Activated CD8-positive, alpha-beta memory T cell treated with anti-CD3 and anti-CD28 coated beads, Interleukin-2, amount 10 ng/mL, durations not matched to agents 7 days and 5 days (primary cell): ENCODE data around the gene SLITRK1. TPM values are rescaled to one million over a fixed set of nuclear protein-coding genes. Genes with fewer than 3 reads are reported as not detected.

Experiments
- ATAC-seq: fragments of 150-1000 bp; cut with Tn5 transposase; one replicate; pipeline ENCODE4 v1.10.0; 2021; ENCODE audit warnings: moderate library complexity
- CTCF ChIA-PET: fragments of 350-600 bp; sonication (Branson Sonifier 250); formaldehyde crosslinking; loops from one replicate; lab custom pipeline; 2021; ENCODE audit warnings: antibody characterized with exemption; lab: Charles Lee
- DNase-seq: peaks from one replicate; pipeline ENCODE4 v3.0.0-alpha.2; 2020
- H3K27ac Mint-ChIP-seq: one replicate; pipeline ENCODE4 v1.8.0; 2021; ENCODE audit warnings: mild to moderate bottlenecking, mixed read lengths
- H3K27me3 Mint-ChIP-seq: one replicate; pipeline ENCODE4 v1.8.0; 2021; ENCODE audit warnings: mixed read lengths
- H3K36me3 Mint-ChIP-seq: one replicate; pipeline ENCODE4 v1.8.0; 2021; ENCODE audit warnings: mild to moderate bottlenecking, mixed read lengths
- H3K4me1 Mint-ChIP-seq: one replicate; pipeline ENCODE4 v1.8.0; 2021; ENCODE audit warnings: mixed read lengths
- H3K4me3 Mint-ChIP-seq: one replicate; pipeline ENCODE4 v1.8.0; 2021; ENCODE audit warnings: mild to moderate bottlenecking, moderate library complexity, mixed read lengths
- H3K9me3 Mint-ChIP-seq: one replicate; pipeline ENCODE4 v1.8.0; 2022; ENCODE audit warnings: low read depth, mixed read lengths
- total RNA-seq, 2 experiments: library from RNA; stranded (reverse); gene quantifications; one replicate each; pipeline ENCODE4 v1.2.3, GENCODE V29; 2021

SLITRK1 gene
- total RNA-seq, 2 experiments from 2014 or later, result not detected

GRCh38 chr13:83827338-83827737 is 54.9 kb downstream of the SLITRK1 start:
- Mint-ChIP-seq H3K27me3 (no peaks in the 10 kb centered on the region), H3K9me3 (peaks cover 5% of the 10 kb centered on the region), H3K27ac (no peak overlapping the region), H3K36me3 (no peaks in the 10 kb centered on the region), H3K4me3 (no peak overlapping the region), H3K4me1 (no peaks in the 10 kb centered on the region)
- CTCF ChIA-PET, result no interaction called here
- ATAC-seq, result no peak
- DNase-seq, result no peak
